Measurements from ENCODE around the gene FBXW7.

DNA sequence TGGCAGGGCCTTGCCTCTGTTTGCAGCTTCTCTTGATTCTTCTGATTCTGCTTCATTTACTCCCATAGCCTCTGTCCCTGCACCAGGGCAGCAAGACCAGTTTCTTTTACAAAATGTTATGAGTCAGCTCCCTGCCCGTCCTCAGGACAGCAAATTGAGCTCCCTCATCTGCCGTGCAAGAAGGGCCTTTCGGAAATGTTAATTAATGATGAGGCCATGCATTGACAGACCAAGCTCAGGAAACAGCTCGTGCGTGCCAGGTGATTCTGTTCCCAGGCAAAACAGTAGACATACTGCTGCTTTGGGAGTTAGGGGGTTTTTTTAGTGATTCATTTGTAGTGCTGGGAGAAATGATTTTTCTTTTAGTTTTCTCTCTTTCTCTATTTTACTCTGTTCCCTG, 231.7 kb downstream of the FBXW7 start:
- TF ChIP-seq EP300 (IDR thresholded peaks at IDR 0.05; ENCODE audit: low read depth) (no peak), CTCF (IDR thresholded peaks at IDR 0.05) (no peak)

All from transverse colon (tissue), 3 donors.